ENCODE data around the gene AREG. TPM values are rescaled to one million over a fixed set of nuclear protein-coding genes. Genes with fewer than 3 reads are reported as not detected.

The AREG gene
- total RNA-seq, 1 experiment from 2014 or later, result 203 TPM

- Histone ChIP-seq H3K27me3 (ENCODE audit: low read length) (no peaks in the 10 kb centered on the region), H3K4me1 (ENCODE audit: insufficient read depth, low read length) (peaks cover 21% of the 10 kb centered on the region), H3K9me3 (ENCODE audit: low read length) (no peaks in the 10 kb centered on the region), H4K20me1 (ENCODE audit: low read length) (no peaks in the 10 kb centered on the region), H3K79me2 (ENCODE audit: low read length) (no peaks in the 10 kb centered on the region), H3K9me2 (replicated peaks; ENCODE audit: low read length) (no peaks in the 10 kb centered on the region), H3F3A (ENCODE audit: low read length, unreplicated experiment) (no peaks in the 10 kb centered on the region), H3K4me2 (ENCODE audit: low read length) (no peak overlapping the region), H3K27ac (ENCODE audit: low read length) (no peak overlapping the region), H3K4me3 (ENCODE audit: low read length) (no peak overlapping the region), H3K36me3 (ENCODE audit: low read depth, low read length) (no peaks in the 10 kb centered on the region), H3K9ac (ENCODE audit: low read length) (no peak overlapping the region), H2AFZ (ENCODE audit: low read length) (no peak overlapping the region)
- ATAC-seq, result no peak
- POLR2A ChIA-PET (ENCODE audit: unreplicated experiment), result no interaction called here
- CTCF ChIA-PET, result no interaction called here
- intact Hi-C loops (cut with micrococcal nuclease), result no loop called here
- TF ChIP-seq EZH2 (IDR thresholded peaks at IDR 0.05; ENCODE audit: low read length, unreplicated experiment), result no peak
- no peak for TF ChIP-seq EZH2phosphoT487 (IDR thresholded peaks at IDR 0.05; ENCODE audit: borderline replicate concordance, low read length)
- no peak for DNase-seq
- BruUV-seq (replicated peaks), result no TSS peak
Observed at GRCh38 chr4:74471264-74471663, 26.3 kb downstream of the AREG start.

- H3K27me3 ChIP-seq (ENCODE audit: low read length), result no peaks in the 10 kb centered on the region
- H2AFZ ChIP-seq (ENCODE audit: low read length), result 0 out of 2 replicates have a peak overlapping the region, but pooled peaks have one; percentile 24
- 0 out of 2 replicates have a peak overlapping the region, but pooled peaks have one; percentile 6 for H3K4me2 ChIP-seq (ENCODE audit: low read length)
- no peaks in the 10 kb centered on the region for H3F3A ChIP-seq (ENCODE audit: low read length, unreplicated experiment)
- no peak overlapping the region for H3K4me3 ChIP-seq (ENCODE audit: low read length)
- TF ChIP-seq CTCF (conservative IDR thresholded peaks at IDR 0.05; ENCODE audit: low read depth, low read length), result no peak
- TF ChIP-seq EZH2phosphoT487 (IDR thresholded peaks at IDR 0.05; ENCODE audit: borderline replicate concordance, low read length), result no peak
- no peaks in the 10 kb centered on the region for H3K36me3 ChIP-seq (ENCODE audit: low read depth, low read length)
- H3K9me2 ChIP-seq (replicated peaks; ENCODE audit: low read length), result no peaks in the 10 kb centered on the region
- BruUV-seq (replicated peaks), result no TSS peak
- H3K9ac ChIP-seq (ENCODE audit: low read length), result no peak overlapping the region
- H3K4me1 ChIP-seq (ENCODE audit: insufficient read depth, low read length), result peaks cover 14% of the 10 kb centered on the region
- intact Hi-C loops (cut with micrococcal nuclease), result no loop called here
- no peaks in the 10 kb centered on the region for H3K9me3 ChIP-seq (ENCODE audit: low read length)
- peak; percentile 82 for DNase-seq
- no peaks in the 10 kb centered on the region for H3K79me2 ChIP-seq (ENCODE audit: low read length)
- ChIA-PET CTCF (no interaction called here), POLR2A (ENCODE audit: unreplicated experiment) (interaction anchor here (0.6 kb wide), 1 partner anchor 261 kb away, joined by 12 read pairs; no protein-coding TSS in a partner anchor)
- H4K20me1 ChIP-seq (ENCODE audit: low read length), result no peaks in the 10 kb centered on the region
- H3K27ac ChIP-seq (ENCODE audit: low read length), result 0 out of 2 replicates have a peak overlapping the region, but pooled peaks have one; percentile 4
- peak; percentile 65 for ATAC-seq
Observed at GRCh38 chr4:74473155-74473811, 28.3 kb downstream of the AREG start.

- Histone ChIP-seq H3K9me3 (ENCODE audit: low read length) (no peaks in the 10 kb centered on the region), H3K9me2 (replicated peaks; ENCODE audit: low read length) (no peaks in the 10 kb centered on the region), H3K4me3 (ENCODE audit: low read length) (no peak overlapping the region), H3K79me2 (ENCODE audit: low read length) (no peaks in the 10 kb centered on the region), H3K36me3 (ENCODE audit: low read depth, low read length) (no peaks in the 10 kb centered on the region), H3F3A (ENCODE audit: low read length, unreplicated experiment) (no peaks in the 10 kb centered on the region), H3K4me1 (ENCODE audit: insufficient read depth, low read length) (peaks cover 14% of the 10 kb centered on the region), H3K27ac (ENCODE audit: low read length) (no peak overlapping the region), H4K20me1 (ENCODE audit: low read length) (no peaks in the 10 kb centered on the region), H3K27me3 (ENCODE audit: low read length) (no peaks in the 10 kb centered on the region), H3K9ac (ENCODE audit: low read length) (no peak overlapping the region), H2AFZ (ENCODE audit: low read length) (no peak overlapping the region), H3K4me2 (ENCODE audit: low read length) (no peak overlapping the region)
- no TSS peak for BruUV-seq (replicated peaks)
- ATAC-seq (no peak), DNase-seq (no peak)
- CTCF ChIA-PET, result no interaction called here
- TF ChIP-seq CTCF (conservative IDR thresholded peaks at IDR 0.05; ENCODE audit: low read depth, low read length), result no peak
- TF ChIP-seq EZH2phosphoT487 (IDR thresholded peaks at IDR 0.05; ENCODE audit: borderline replicate concordance, low read length), result no peak
- no peak for TF ChIP-seq EZH2 (IDR thresholded peaks at IDR 0.05; ENCODE audit: low read length, unreplicated experiment)
- POLR2A ChIA-PET (ENCODE audit: unreplicated experiment), result no interaction called here
- intact Hi-C loops (cut with micrococcal nuclease), result no loop called here
Observed at GRCh38 chr4:74474345-74475090, 29.6 kb downstream of the AREG start.

Data from PC-3 (cell line).